ENCODE measurements around the gene CCDC149.
"Not testable (repeated sequence)": the region's sequence is repeated elsewhere in the genome, so short reads cannot be mapped to it uniquely, and the experiment has no call there.

Gene CCDC149

DNA sequence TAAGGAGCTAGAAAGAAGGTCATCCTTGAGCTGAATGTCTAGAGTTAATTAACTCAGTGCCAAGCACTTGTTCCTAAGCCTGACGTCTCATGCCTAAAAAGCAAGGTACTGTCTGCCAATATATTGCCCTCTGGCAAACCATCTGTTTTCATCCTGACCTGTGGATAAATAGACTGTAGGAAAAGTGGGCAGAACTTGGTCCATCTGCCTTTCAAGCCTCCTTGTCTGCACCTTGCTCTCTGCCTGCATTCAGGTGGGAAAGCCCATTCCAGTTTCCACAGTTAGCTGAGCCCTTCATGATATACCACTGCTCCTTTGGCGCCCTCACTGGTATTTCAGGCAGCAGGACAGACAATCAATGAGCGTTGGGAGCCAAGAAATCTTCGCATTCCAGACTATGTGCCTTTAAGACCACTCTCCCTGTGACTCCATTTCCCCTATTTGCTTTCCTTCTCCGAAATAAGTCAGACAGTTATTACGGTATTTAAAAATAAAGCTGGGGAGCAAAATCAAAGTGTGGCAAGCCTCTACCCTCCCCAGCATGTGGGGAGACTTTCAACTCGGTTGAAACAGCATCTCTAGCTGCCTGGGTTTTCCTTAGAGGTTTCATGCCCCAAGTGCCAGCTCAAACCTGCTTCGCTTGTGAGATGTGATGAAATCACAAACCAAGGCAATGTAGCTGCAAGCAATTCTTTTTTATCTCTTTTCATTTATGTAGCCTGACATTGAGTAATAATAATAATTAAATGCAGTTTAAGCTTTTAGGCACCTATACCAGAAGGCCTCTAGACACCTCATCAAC is 2.5 kb upstream of the CCDC149 start:
- DNase-seq = no peak

DNA sequence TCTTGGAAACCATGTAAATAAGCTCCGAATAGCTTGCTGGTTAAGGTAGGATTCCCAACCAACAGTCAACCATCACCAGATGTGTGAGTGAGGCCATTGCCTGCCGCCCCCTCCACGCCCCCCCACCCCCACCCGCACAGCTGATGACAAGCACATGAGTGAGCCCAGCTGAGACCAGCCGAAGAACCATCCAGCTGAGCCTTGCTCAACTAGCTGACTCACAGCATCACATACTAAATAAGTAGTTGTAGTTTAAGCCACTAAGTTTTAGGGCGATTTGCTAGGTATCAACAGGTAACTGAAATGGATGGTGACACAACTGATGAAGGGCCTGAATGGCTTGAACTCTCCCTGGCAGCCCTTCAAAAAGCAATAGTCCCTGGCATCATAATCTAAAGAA is 1.6 kb upstream of the CCDC149 start:
- DNase-seq = no peak

DNA sequence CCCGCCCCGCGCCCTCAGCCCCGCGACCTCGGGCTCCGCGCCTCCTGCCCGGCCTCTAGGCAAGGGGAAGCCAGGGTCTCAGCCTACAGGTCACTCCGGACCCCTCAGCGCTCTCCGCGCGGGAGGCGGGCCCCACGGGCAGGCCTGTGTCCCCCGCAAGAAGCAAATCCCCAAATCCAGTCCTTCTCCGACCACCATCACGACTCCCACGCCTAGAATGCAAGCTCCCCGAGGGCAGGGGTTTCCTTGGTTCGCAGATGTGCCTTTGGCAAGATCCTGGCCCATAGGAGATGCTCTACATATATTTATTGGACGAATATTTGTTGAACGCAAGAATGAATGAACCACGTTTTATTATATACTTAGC is 260 bp upstream of the CCDC149 start:
- DNase-seq = no peak

DNA sequence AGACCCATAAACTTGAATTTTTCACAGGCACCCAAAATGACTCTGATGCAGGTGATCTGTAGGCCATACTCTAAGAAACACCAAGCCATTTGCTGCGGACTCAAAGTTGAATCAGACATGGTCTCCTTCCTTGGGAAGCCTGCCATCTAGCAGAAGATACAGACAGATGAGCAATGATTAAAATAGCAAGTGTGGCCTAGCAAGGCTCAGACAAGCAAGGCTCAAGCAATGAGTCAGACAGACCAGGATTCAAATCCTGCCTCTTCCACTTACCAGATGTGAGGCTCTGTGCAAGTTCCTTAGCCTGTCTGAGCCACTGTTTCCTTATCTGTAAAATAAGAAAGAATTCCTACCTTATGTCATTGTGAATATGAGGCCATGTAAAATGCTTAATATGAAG is 2.3 kb downstream of the CCDC149 start:
- no peak for DNase-seq

DNA sequence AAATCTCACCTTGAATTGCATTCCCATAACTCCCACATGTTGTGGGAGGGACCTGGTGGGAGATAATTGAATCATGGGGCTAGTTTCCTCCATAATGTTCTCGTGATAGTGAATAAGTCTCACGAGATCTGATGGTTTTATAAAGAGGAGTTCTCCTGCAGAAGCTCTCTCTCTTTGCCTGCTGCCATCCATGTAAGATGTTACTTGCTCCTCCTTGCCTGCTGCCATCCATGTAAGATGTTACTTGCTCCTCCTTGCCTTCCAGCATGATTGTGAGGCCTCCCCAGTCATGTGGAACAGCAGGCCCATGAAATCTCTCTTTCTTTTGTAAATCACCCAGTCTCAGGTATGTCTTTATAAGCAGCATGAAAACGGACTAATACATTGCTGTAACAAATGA is 3.2 kb downstream of the CCDC149 start:
- DNase-seq = not testable (repeated sequence)

DNA sequence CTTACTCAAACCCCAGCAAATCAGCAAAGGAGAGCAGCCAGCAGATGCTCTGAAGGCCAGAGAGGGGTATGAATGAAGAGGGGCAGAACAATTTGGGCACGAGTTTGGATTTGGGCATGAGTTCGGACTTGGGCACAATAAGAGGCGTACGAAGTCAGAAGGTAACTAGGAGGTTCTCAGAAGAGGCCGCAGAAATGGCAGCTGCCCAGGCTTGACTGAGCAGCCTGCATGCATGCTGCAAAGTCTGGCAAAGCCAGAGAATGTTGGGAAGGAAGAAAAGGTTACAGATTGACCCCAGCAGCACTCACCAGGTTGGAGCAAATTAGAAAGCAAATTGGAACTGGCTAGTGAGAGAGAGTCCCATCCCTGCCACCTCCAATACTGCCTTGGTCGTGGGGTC is 15.2 kb downstream of the CCDC149 start:
- DNase-seq = no peak

DNA sequence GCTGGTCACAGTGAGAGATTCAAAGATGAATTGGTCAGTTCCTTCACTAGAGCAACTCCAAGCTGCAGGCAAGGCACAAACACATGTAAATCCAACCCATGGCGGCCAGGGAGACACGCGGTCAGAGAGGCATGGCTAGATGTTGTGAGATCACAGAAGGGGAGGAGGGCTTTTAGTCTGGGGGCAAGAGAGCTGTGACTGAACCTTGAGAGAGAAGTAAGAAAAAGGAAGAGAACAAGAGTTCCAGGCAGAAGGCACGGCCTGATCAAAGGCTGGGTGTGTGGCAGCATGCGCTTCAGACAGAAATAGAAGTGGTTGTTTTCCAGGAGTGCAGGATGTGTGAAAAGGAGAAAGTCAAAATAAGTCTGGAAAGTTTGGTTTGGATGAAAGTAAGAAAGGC is 15.9 kb downstream of the CCDC149 start:
- DNase-seq = no peak

DNA sequence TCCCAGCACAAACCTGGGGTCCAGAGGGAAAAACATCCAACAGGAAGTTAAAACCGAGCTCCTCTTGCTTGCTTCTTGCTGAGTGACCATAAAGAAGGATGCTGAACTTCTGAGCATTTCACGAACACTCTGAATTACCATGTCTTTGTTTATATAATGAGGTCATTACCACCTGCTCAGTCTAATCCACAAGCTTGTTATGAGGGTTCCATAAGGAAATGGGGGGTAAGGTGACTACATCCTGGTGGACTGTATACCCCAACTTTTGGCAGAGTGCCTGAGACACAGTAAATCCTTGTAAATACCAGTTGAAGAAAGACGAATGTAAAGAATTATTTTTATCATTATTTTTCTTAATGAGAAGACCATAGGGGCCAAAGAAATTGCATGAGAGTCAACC is 16.8 kb downstream of the CCDC149 start:
- DNase-seq = no peak

DNA sequence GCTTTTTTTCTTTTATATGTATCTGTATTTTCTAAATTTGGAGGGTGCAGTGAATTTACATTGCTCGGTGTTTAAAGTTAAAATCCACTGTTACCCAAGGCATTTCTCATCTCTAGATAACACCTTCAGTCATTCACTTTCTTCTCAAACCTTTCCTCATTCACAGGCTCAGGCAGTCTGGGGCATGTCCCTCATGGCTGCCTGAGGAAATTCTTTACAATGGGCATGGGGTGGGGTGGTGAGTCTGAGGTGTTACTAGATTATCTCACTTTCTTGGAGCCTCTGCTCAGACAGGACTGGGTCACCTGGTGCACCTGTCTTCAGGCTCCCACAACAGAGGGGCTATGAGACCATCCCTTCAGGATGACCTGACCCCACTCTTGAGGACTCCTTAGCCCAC is 17.4 kb downstream of the CCDC149 start:
- DNase-seq = no peak

DNA sequence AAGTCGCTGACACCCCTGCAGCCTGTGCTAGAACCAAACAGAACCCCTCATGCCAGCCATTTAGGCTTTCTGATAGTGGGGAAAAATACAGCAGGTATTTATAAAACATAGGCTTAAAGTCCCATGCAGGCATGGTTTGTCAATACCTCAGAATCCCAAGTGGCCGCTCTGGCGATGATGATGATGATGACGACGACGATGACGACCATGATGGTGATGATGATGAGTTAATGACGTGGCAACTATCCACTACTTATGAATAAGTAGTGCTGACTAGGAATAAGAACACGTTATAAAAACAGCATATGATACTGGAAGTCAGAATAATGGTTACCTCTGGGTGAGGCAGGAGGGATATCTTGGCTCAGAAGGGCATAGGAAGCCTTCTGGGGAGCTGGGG is 18.0 kb downstream of the CCDC149 start:
- DNase-seq = no peak

DNA sequence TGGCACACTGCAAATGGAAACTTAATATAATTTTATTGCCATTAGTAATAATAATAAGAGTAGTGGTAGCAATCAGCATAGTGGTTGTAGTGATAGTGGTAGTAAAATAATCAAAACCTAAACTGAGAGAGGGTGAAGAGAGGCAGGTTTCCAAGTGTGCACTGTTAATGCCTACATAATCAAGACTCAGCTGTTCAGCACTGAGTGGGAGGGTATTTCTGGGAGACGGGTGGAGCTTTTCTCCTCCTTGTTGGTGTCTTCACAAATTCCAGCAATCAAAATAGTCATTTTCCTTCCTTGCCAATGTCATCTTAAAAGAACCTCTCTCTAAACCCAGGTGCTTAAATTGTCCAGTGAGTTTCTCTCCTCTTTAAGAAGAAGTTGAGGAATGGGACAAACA is 18.6 kb downstream of the CCDC149 start:
- DNase-seq = no peak

DNA sequence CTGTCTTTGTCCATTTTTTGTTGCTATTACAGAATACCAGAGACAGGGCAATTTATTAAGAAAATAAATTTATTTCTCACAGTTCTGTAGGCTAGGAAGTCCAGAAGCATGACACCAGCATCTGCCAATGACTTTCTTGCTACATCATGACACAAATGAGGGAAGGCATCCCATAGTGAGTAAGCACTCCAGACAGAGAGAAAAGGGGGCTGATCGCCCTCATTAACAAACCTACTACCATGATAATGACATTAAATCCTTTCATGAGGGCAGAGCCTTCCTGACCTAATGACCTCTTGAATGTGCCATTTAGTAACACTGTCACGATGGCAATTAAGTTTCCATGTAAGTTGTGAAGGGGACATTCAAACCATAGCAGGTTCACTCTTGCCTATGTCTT is 20.1 kb downstream of the CCDC149 start:
- DNase-seq = no peak

DNA sequence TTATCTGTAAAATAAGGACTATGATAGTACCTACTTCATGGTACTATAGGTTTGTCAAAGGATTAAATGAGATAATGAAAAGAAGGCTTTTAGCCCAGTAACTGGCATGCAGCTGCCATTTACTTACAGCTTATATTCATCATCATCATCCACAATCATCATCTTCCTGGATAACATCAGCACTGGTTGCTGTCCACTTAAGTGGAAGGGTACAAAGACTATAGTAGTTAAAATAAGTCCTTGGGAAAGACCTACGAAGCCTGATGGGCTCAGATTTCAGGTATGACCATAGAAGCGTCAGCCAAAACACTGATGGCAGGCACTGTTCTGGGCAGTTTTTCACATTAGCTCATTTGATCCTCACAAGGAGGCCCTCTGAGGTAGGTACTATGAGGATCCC is 20.6 kb downstream of the CCDC149 start:
- DNase-seq = no peak

DNA sequence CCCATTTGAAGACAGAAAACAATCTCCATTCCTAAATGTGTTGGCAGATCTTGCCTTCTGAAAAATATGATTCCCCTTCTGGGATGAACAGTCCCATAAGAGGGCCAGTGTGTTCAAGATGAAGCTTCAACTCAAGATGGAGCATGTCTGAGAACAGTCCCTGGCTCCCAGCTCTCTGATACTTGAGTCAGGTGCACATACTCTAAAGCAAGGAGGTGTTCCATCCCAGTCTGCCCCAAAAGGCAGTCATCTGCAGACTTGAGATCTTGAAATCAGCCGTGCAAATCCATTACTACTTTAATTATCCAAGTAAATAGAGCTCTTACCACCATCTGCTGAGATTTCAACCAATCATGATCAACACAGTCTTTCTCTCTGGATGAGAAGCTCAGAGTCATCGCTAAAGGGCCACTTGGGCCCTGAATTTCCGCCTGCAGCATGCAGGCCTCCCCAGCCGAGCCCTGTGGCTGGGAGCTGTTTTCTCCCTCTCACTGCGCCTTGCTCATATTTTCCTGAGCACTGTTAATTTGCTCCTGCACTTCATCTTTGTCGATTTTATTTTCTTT is 22.2 kb downstream of the CCDC149 start:
- no peak for DNase-seq

DNA sequence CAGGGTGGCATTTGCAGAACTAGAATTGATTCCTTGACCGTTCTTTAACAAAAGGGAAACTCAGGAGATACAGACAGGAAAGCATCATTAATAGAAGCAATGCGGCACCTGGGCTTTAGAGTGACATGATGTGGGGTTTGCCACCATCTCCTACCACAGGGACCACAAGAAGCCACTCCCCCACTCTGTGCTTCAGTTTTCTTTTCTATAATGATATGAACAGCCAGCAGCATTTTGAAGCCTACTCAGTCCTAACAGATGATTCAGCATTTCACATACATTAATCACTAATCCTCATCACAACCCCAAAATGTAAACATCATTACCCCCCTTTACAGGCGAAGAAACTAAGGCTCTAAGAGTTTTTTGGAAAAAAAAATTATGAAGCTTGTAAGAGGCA is 22.9 kb downstream of the CCDC149 start:
- DNase-seq = no peak

DNA sequence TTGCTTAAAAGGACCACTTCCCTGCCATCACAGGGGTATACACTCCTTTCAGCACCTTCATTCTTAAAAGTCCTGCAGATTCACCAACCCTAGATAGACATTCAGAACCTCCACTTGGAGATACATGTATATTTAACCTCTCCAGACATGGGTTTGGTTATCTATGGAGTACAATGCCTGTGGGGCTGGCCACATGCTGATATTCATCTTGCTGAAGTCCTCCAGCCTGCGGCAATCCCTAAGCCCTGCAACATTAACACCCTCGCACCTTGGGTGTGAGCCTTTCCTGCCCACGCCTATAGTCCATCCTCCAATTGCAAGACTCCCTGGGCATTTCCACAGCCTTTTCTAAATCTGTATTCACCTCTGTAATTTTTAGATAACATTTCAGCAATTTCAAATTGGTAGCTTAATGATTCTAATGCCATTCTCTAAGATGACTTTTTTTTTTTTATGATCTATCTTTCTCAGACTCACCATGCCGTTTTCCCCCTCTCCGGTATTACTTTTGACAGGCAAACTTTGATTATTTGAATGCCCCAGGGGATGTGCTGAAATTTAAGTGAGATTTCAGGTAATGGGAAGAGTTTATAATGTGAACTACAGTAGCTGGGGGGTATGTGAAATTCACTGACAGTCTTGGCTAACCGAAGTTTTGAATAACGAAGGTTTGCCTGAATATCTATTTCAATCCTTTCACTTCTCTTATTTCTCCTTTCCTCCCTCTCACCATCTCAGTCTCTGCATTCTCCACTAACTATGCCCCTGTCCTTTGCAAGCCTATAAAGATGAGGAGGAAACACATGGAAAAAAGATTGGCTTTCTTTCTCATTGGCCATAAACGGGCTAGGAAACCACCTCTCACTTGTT is 24.1 kb downstream of the CCDC149 start:
- no peak for DNase-seq

DNA sequence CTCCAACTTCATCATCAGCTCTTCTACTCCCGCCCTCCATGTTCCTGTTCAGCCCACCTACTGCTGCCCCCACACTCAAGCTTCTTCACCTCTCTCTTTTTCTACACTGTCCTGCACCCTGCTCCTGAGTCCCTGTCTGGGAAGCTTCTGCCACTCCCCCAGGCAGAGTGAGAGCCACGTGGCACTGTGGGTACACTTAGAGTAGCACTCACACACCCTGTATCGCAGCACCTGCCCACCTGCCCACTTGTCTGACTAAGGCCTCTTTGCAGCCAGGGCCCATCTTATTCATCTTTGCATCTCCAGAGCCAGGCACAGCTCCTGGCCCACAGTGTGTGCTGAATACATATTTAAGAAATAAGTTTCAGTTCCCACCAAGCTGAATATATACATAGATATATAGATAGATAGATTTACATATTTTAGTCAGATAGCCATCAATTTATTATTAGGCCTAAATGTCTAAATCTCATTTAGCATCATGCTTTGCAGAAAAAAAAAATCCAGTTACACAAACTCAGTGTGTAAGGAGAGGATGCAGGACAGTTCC is 24.9 kb downstream of the CCDC149 start:
- DNase-seq = no peak

DNA sequence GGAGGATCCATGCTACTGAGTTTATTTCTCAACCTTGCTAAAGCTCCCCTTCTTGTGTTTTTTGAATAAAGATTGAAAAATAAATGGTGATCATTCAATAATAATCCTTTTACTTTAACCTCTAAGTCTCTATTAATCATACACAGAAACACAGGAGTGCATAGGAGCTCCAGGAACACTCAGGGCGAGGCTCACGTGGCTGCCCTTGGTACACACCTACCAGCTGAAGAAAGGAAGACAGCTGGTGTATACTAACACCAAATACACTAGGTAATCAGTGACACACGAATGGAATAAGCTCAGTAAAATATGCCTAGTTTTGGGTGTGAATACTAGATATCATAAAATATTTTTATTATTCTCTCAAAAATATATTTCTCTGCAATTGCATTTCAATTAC is 26.2 kb downstream of the CCDC149 start:
- no peak for DNase-seq

DNA sequence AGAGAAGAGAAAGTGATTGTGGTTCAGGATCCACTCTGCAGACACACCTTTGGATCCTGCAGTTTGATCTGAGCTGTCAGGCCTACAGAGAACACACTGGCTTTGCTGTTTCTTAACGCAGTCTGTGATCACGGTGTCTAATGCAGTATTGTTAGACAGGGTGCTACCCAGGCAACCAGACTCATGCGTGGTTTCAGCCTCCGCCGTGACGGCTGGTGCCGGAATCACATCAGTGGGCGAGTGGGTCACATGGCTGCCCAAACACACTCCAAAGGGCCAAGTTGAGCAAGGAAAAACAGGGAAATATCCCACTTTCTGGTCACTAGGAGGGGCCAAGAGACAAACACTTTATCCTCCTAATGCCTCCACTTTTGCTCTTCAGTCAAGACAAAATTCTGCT is 27.5 kb downstream of the CCDC149 start:
- no peak for DNase-seq

DNA sequence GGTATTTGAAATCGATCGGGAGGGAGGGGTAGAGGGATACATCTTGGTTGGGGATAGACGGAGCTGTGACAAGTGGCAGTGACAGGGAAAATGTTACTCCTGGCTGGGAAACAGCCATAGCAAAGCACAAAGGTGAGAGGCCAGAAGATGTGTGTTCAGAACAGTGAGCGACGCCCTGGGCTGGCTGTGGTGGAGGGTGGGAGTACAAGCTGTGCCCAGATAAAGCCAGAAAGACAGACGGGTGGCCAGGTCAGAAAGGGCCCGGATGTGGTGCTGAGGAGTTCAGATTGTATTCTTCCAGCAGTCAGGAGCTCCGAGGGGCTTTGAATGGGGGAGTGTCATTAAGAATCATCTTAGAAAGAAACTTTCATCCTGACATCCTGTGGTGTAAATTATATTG is 27.9 kb downstream of the CCDC149 start:
- DNase-seq = no peak

DNA sequence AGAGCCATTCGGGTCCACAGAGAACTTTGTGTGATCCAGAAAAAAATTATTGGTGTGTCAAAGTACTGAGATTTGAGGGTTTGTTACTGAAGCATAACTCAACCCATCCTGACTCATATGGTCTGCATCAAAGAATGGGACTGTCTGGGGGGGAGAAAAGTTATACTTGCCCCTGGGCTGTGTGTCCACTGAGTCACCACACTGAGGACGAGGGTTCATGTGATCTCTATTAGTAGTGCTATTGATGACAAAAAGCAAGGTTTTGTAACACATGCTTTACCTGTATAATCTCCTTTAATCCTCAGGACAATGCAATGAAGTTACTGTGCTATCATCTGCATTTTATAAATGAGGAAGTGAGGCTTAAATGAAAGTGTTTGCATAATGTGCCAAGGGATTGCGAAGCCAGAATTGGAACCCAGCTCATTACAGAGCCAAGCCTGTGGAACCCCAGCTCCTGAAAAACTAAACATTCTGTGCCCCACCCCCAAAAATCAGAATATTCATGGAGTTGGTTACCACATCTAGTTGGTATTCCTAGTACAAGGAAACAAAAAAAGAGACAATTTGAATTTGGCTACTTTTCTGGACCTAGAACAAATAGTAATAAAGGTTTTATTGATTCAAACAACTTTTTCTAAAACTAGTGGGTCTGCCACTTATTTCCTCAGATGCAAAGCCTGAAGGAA is 31.2 kb downstream of the CCDC149 start:
- no peak for DNase-seq

DNA sequence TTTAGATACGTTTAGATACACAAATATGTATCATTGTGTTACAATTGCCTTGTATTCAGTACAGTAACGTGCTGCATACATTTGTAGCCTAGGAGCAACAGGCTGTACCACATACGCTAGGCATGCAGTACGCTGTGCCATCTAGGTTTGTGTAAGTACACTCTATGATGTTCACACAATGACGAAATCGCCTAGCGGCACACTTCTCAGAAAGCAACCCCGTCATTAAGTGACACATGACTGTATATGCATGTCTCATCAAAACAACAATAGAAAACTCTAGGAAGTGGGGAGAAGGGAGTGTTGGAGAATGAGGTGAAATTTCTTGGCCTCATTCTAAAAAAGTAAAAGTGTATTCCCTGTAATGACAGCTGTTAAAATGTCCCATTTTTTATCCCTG is 32.7 kb downstream of the CCDC149 start:
- DNase-seq = no peak

DNA sequence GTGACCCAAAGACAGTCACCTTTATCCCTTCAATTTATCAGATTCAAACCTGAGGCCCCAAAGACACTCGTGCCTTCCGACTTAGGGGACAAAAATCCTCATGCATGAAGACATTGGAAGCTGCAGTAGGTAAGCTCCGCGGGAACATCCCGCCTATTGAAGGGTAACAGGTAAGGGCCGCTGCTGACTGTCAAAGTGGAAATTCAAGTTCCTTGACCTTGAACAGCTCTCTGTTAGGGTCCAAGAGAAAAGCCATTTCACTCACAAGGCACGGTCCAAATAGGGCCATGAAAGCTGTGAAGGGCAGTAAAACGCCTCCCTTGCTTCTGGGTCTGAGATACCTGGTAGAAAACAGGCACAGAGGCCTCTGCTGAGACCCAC is 34.2 kb downstream of the CCDC149 start:
- no peak for DNase-seq
